Neural crest cell (in vitro differentiated cells): Measurements from ENCODE around the gene ZCCHC17. TPM values are rescaled to one million over a fixed set of nuclear protein-coding genes. Genes with fewer than 3 reads are reported as not detected.

Source experiments
- DNase-seq: peaks from one replicate; pipeline ENCODE4 v3.0.0; 2021; ENCODE audit warnings: low read depth, mixed read lengths, low spot score
- H3K27ac Mint-ChIP-seq: one replicate; pipeline ENCODE4 v1.8.0; 2021; ENCODE audit warnings: mild to moderate bottlenecking, mixed read lengths; ENCODE audit not compliant: unreplicated experiment
- H3K27me3 Mint-ChIP-seq: 2 replicates; pipeline ENCODE4 v1.8.0; 2021; ENCODE audit warnings: low read depth, mild to moderate bottlenecking, mixed read lengths
- H3K36me3 Mint-ChIP-seq: 2 replicates; pipeline ENCODE4 v1.8.0; 2021; ENCODE audit warnings: low read depth, mild to moderate bottlenecking, mixed read lengths
- H3K4me1 Mint-ChIP-seq: 2 replicates; pipeline ENCODE4 v1.8.0; 2021; ENCODE audit warnings: mixed read lengths
- H3K4me3 Mint-ChIP-seq: one replicate; pipeline ENCODE4 v1.8.0; 2021; ENCODE audit warnings: mild to moderate bottlenecking, mixed read lengths
- H3K9me3 Mint-ChIP-seq: 2 replicates; pipeline ENCODE4 v1.8.0; 2021; ENCODE audit warnings: mixed read lengths
- total RNA-seq: library from RNA; stranded (reverse); gene quantifications from 2 replicates; pipeline ENCODE4 v1.2.1, GENCODE V29; 2021
- TF ChIP-seq, protein P1 (sequence below): fragments of 200-600 bp; sonication (generic); conservative IDR thresholded peaks from 2 replicates; pipeline ENCODE4 v1.5.0; 2021; ENCODE audit warnings: antibody characterized with exemption, mild to moderate bottlenecking

ZCCHC17 gene
- total RNA-seq, 1 donor from 2014 or later: 59.7 TPM

DNA sequence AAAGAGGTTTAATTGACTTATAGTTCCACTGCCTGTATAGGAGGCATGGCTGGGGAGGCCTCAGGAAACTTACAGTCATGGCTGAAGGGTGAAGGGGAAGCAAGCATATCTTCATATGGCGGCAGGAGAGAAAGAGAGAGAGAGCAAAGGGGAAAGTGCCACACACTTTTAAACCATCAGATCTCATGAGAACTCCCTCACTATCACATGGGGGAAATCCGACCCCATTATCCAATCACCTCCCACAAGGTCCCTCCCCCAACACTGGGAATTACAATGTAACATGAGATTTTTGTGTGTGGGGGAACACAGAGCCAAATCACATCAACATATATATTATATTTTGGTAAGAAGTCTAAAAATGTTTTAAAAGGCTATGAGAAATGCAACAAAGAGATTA is 48.8 kb downstream of the ZCCHC17 start:
- no peak for DNase-seq
- H3K9me3 Mint-ChIP-seq: no peaks in the 10 kb centered on the region
- no peaks in the 10 kb centered on the region for H3K4me1 Mint-ChIP-seq
- no peak overlapping the region for H3K4me3 Mint-ChIP-seq
- no peak overlapping the region for H3K27ac Mint-ChIP-seq
- no peaks in the 10 kb centered on the region for H3K36me3 Mint-ChIP-seq
- TF ChIP-seq, protein P1, sequence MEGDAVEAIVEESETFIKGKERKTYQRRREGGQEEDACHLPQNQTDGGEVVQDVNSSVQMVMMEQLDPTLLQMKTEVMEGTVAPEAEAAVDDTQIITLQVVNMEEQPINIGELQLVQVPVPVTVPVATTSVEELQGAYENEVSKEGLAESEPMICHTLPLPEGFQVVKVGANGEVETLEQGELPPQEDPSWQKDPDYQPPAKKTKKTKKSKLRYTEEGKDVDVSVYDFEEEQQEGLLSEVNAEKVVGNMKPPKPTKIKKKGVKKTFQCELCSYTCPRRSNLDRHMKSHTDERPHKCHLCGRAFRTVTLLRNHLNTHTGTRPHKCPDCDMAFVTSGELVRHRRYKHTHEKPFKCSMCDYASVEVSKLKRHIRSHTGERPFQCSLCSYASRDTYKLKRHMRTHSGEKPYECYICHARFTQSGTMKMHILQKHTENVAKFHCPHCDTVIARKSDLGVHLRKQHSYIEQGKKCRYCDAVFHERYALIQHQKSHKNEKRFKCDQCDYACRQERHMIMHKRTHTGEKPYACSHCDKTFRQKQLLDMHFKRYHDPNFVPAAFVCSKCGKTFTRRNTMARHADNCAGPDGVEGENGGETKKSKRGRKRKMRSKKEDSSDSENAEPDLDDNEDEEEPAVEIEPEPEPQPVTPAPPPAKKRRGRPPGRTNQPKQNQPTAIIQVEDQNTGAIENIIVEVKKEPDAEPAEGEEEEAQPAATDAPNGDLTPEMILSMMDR: no peak
- no peaks in the 10 kb centered on the region for H3K27me3 Mint-ChIP-seq

DNA sequence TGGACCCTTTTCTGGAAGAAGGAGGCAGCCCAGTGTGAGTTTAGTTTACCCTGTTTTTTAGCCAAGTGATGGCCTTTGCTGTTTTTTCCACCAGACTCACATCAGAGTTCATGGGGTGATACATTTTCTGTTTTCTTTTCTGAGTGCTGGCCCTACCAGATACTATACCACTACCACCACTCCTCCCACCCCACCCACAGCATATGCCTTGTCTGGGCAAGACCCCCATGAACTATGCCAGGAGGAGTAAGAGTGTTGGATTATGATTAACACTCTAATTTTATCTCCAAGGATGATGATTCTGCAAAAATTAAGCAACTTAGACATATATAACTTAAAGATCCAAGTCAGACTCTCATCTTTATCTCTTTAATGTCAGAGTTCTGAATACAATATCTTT is 50.0 kb downstream of the ZCCHC17 start:
- Mint-ChIP-seq H3K4me3 (no peak overlapping the region), H3K27ac (no peak overlapping the region), H3K27me3 (no peaks in the 10 kb centered on the region), H3K9me3 (no peaks in the 10 kb centered on the region), H3K36me3 (no peaks in the 10 kb centered on the region), H3K4me1 (no peaks in the 10 kb centered on the region)
- TF ChIP-seq, protein P1: no peak
- no peak for DNase-seq

GRCh38 chr1:31348449-31348848 is 51.6 kb downstream of the ZCCHC17 start:
- peaks cover under 1% of the 10 kb centered on the region for H3K36me3 Mint-ChIP-seq
- no peak for DNase-seq
- TF ChIP-seq, protein P1: no peak
- no peak overlapping the region for H3K27ac Mint-ChIP-seq
- no peaks in the 10 kb centered on the region for H3K4me1 Mint-ChIP-seq
- H3K9me3 Mint-ChIP-seq: no peaks in the 10 kb centered on the region
- no peaks in the 10 kb centered on the region for H3K27me3 Mint-ChIP-seq
- H3K4me3 Mint-ChIP-seq: no peak overlapping the region

- H3K4me3 Mint-ChIP-seq: no peak overlapping the region
- no peak overlapping the region for H3K27ac Mint-ChIP-seq
- H3K4me1 Mint-ChIP-seq: no peaks in the 10 kb centered on the region
- H3K9me3 Mint-ChIP-seq: no peaks in the 10 kb centered on the region
- H3K27me3 Mint-ChIP-seq: no peaks in the 10 kb centered on the region
- peaks cover 22% of the 10 kb centered on the region for H3K36me3 Mint-ChIP-seq
- no peak for DNase-seq
- TF ChIP-seq, protein P1: no peak
These were observed 57.5 kb downstream of the ZCCHC17 start for GRCh38 chr1:31354283-31354682.

DNA sequence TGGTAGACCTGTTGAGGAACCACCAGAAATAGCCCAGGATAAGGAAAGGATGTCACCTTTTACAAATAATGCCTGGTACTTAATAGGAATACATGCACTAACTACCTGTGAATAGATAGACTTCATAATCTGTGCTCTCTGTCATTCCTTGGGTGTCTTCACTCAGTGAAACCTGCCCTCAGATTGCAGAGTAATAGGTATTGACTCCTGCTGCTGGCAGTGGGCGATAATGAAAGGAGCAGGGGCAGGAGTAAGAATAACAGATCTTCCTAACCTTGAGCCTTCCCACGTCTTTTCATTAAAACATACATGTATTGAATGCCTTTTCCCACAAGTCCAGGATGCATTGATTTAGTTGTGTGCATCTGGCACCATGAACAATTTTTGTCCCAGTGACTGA is 59.6 kb downstream of the ZCCHC17 start:
- DNase-seq: no peak
- no peak overlapping the region for H3K27ac Mint-ChIP-seq
- no peaks in the 10 kb centered on the region for H3K27me3 Mint-ChIP-seq
- no peaks in the 10 kb centered on the region for H3K9me3 Mint-ChIP-seq
- H3K4me1 Mint-ChIP-seq: no peaks in the 10 kb centered on the region
- H3K4me3 Mint-ChIP-seq: no peak overlapping the region
- TF ChIP-seq, protein P1: no peak
- peaks cover 22% of the 10 kb centered on the region for H3K36me3 Mint-ChIP-seq

DNA sequence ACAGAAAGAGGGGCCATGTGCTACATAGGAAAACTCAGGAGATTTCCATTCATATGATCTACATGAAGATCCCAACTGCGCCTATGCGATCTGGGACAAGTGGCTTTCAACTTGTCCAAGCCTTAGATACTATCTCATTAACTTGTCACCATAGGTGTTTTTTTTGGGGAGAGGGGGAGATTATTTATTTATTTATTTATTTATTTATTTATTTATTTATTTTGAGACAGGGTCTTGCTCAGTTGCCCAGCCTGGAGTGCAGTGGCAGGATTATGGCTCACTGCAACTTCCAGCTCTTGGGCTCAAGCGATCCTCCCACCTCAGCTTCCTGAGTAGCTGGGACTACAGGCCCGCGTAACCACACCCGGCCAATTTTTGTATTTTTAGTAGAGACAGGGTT is 64.8 kb downstream of the ZCCHC17 start:
- no peaks in the 10 kb centered on the region for H3K9me3 Mint-ChIP-seq
- no peak for DNase-seq
- no peaks in the 10 kb centered on the region for H3K27me3 Mint-ChIP-seq
- no peak overlapping the region for H3K4me3 Mint-ChIP-seq
- H3K27ac Mint-ChIP-seq: no peak overlapping the region
- peaks cover 22% of the 10 kb centered on the region for H3K36me3 Mint-ChIP-seq
- no peaks in the 10 kb centered on the region for H3K4me1 Mint-ChIP-seq
- TF ChIP-seq, protein P1: no peak
